ENCODE data around the gene TMOD2.

GRCh38 chr15:51837792-51838251, 86.4 kb downstream of the TMOD2 start:
- TF ChIP-seq POLR2A (IDR thresholded peaks at IDR 0.05) (no peak), CTCF (IDR thresholded peaks at IDR 0.05) (no peak), POLR2AphosphoS5 (IDR thresholded peaks at IDR 0.05) (no peak), EP300 (IDR thresholded peaks at IDR 0.05) (no peak)

All from suprapubic skin (tissue), 4 donors.